HepG2 (cell line): ENCODE results near the gene VPREB3. TPM values are rescaled to one million over a fixed set of nuclear protein-coding genes. Genes with fewer than 3 reads are reported as not detected.
A peak's percentile ranks its signal among the peaks of the same experiment; 100 is the strongest.

Source experiments
- ARHGAP35 ChIP-seq: sonication (generic); formaldehyde crosslinking; IDR thresholded peaks from 2 replicates; pipeline ENCODE4 v1.9.0; 2022; ENCODE audit warnings: mild to moderate bottlenecking, inconsistent platforms, moderate library complexity, missing genetic modification reagents, borderline replicate concordance
- ATM ChIP-seq: fragments of 450-650 bp; IDR thresholded peaks from 2 replicates; pipeline ENCODE4 v1.7.1; 2017; ENCODE audit warnings: mild to moderate bottlenecking, borderline replicate concordance
- CHCHD3 ChIP-seq: sonication (generic); formaldehyde crosslinking; IDR thresholded peaks from 2 replicates; pipeline ENCODE4 v1.8.0; 2022; ENCODE audit warnings: mild to moderate bottlenecking, missing genetic modification reagents, moderate library complexity
- ETV6 ChIP-seq: sonication (generic); formaldehyde crosslinking; conservative IDR thresholded peaks from 2 replicates; pipeline ENCODE4 v1.4.0; 2020; ENCODE audit warnings: missing genetic modification reagents
- FOSL2 ChIP-seq: sonication (generic); formaldehyde crosslinking; IDR thresholded peaks from 2 replicates; pipeline ENCODE4 v1.4.0; 2020; ENCODE audit warnings: missing genetic modification reagents
- FOXP1 ChIP-seq, 2 experiments: fragments of 450-650 bp in 1 of 2; IDR thresholded peaks; 2 replicates each; pipeline ENCODE4 v1.6.1; 2017 to 2018; ENCODE audit warnings: antibody characterized with exemption in 1 of 2
- GRHL1 ChIP-seq: sonication (generic); formaldehyde crosslinking; conservative IDR thresholded peaks from 2 replicates; pipeline ENCODE4 v1.8.0; 2022; ENCODE audit warnings: missing genetic modification reagents
- HNRNPUL1 ChIP-seq: fragments of 200-400 bp; formaldehyde crosslinking; IDR thresholded peaks from 2 replicates; pipeline ENCODE4 v1.6.1; 2017; ENCODE audit warnings: low read depth, mild to moderate bottlenecking, low read length, moderate library complexity
- KAT8 ChIP-seq: IDR thresholded peaks from 2 replicates; pipeline ENCODE4 v1.6.1; 2016; ENCODE audit warnings: missing genetic modification reagents, missing compliant biosample characterization
- KLF11 ChIP-seq: IDR thresholded peaks from 2 replicates; pipeline ENCODE4 v1.6.1; 2016; ENCODE audit warnings: missing compliant biosample characterization
- MAFK ChIP-seq, 2 experiments: IDR thresholded peaks in 1 of 2; conservative IDR thresholded peaks in 1 of 2; 2 replicates each; pipeline ENCODE4 v1.6.1; 2011; ENCODE audit warnings: improper control_type of control experiment in 2 of 2, low read length in 2 of 2
- MATR3 ChIP-seq: sonication (generic); formaldehyde crosslinking; IDR thresholded peaks from 2 replicates; pipeline ENCODE4 v1.4.0; 2020; ENCODE audit warnings: missing genetic modification reagents
- MYC ChIP-seq: sonication (generic); formaldehyde crosslinking; IDR thresholded peaks from 2 replicates; pipeline ENCODE4 v1.9.0; 2021; ENCODE audit warnings: missing genetic modification reagents, borderline replicate concordance
- NR2C2 ChIP-seq: sonication (generic); formaldehyde crosslinking; IDR thresholded peaks from 2 replicates; pipeline ENCODE4 v1.4.0; 2020; ENCODE audit warnings: missing genetic modification reagents, mild to moderate bottlenecking, moderate library complexity, borderline replicate concordance
- NR3C1 ChIP-seq: sonication (generic); formaldehyde crosslinking; IDR thresholded peaks from 2 replicates; pipeline ENCODE4 v1.4.0; 2020; ENCODE audit warnings: missing genetic modification reagents
- PAWR ChIP-seq: sonication (generic); formaldehyde crosslinking; IDR thresholded peaks from 2 replicates; pipeline ENCODE4 v1.4.0; 2020; ENCODE audit warnings: missing genetic modification reagents, mild to moderate bottlenecking, borderline replicate concordance
- PITX1 ChIP-seq: sonication (generic); formaldehyde crosslinking; IDR thresholded peaks from 2 replicates; pipeline ENCODE4 v1.5.1; 2020; ENCODE audit warnings: mild to moderate bottlenecking, missing genetic modification reagents
- SIN3A ChIP-seq: IDR thresholded peaks from 2 replicates; pipeline ENCODE4 v1.6.1; 2011; ENCODE audit warnings: low read depth, mild to moderate bottlenecking, control low read depth, low read length, borderline replicate concordance
- SNAPC5 ChIP-seq: sonication (generic); formaldehyde crosslinking; IDR thresholded peaks from 2 replicates; pipeline ENCODE4 v1.8.1; 2023; ENCODE audit warnings: mild to moderate bottlenecking, missing genetic modification reagents, borderline replicate concordance
- U2AF1 ChIP-seq: fragments of 200-400 bp; formaldehyde crosslinking; optimal IDR thresholded peaks from 2 replicates; pipeline ENCODE3; 2017; ENCODE audit warnings: mild to moderate bottlenecking, low read depth, low read length
- ZFX ChIP-seq: sonication (generic); formaldehyde crosslinking; IDR thresholded peaks from 2 replicates; pipeline ENCODE4 v1.4.0; 2020; ENCODE audit warnings: mild to moderate bottlenecking, low read depth, missing genetic modification reagents, moderate library complexity
- ZFY ChIP-seq: sonication (generic); formaldehyde crosslinking; IDR thresholded peaks from 2 replicates; pipeline ENCODE4 v1.4.0; 2020; ENCODE audit warnings: missing genetic modification reagents
- ZMYM4 ChIP-seq: sonication (generic); formaldehyde crosslinking; IDR thresholded peaks from 2 replicates; pipeline ENCODE4 v1.8.1; 2023; ENCODE audit warnings: mild to moderate bottlenecking, missing genetic modification reagents
- ZNF343 ChIP-seq: sonication (generic); formaldehyde crosslinking; IDR thresholded peaks from 2 replicates; pipeline ENCODE4 v1.4.0; 2020; ENCODE audit warnings: mild to moderate bottlenecking, missing genetic modification reagents
- ZNF530 ChIP-seq: sonication (generic); formaldehyde crosslinking; IDR thresholded peaks from 2 replicates; pipeline ENCODE4 v1.5.0; 2020; ENCODE audit warnings: low read depth, mild to moderate bottlenecking, missing genetic modification reagents
- ZNF670 ChIP-seq: sonication (generic); formaldehyde crosslinking; IDR thresholded peaks from 2 replicates; pipeline ENCODE4 v1.8.0; 2022; ENCODE audit warnings: mild to moderate bottlenecking, missing genetic modification reagents, borderline replicate concordance
- polyA plus RNA-seq, 8 experiments: library from polyadenylated mRNA; depleted of rRNA in 3 of 8; stranded (reverse) in 7 of 8; unstranded in 1 of 8; fragments of >200 nt; fragmentation: Illumina TruSeq in 4 of 8; extraction: Trizol in 4 of 8; gene quantifications; 2 replicates each; pipeline versions ENCODE4 v1.2.1 to v1.2.3, GENCODE V29; 2011 to 2016; ENCODE audit warnings: low read depth in 4 of 8, missing spikeins in 1 of 8, mixed read lengths in 1 of 8; ENCODE audit not compliant: insufficient read depth in 1 of 8
- total RNA-seq, 5 experiments: library from RNA; depleted of rRNA; stranded (reverse); fragments of >200 nt; fragmentation: Illumina TruSeq; extraction: Trizol; gene quantifications; 2 replicates each; pipeline ENCODE4 v1.2.3, GENCODE V29; 2016; ENCODE audit warnings: low read depth in 1 of 5
- TF ChIP-seq, protein P1 (sequence below): sonication (generic); formaldehyde crosslinking; IDR thresholded peaks from 2 replicates; pipeline ENCODE4 v1.5.0; 2020; ENCODE audit warnings: missing genetic modification reagents
- TF ChIP-seq, protein P2 (sequence below): sonication (generic); formaldehyde crosslinking; IDR thresholded peaks from 2 replicates; pipeline ENCODE4 v1.4.0; 2020; ENCODE audit warnings: missing genetic modification reagents

VPREB3 gene
- total and polyA plus RNA-seq, 2 of the 13 experiments (the other 11 are each of a cell fraction or from before 2014, with no cell fraction given): 0.22 TPM; not detected in 1

GRCh38 chr22:23783265-23784150, 29.3 kb upstream of the VPREB3 start (continued):
- TF ChIP-seq PITX1 (no peak; the same call in 1 of the 2 replicates), ZFY (no peak), ZMYM4 (CRISPR knock-in tag) (no peak), SNAPC5 (CRISPR knock-in tag) (no peak), ZNF530 (CRISPR knock-in tag) (no peak), U2AF1 (no peak), CHCHD3 (no peak), GRHL1 (CRISPR knock-in tag) (no peak), ATM (no peak), KLF11 (CRISPR knock-in tag) (no peak), PAWR (CRISPR knock-in tag) (no peak), FOXP1 (IDR thresholded peaks at IDR 0.05) (no peak), FOXP1 (CRISPR knock-in tag; IDR thresholded peaks at IDR 0.05) (no peak), MAFK (conservative IDR thresholded peaks at IDR 0.05 in 1 of 2, IDR thresholded peaks at IDR 0.05 in 1 of 2; ENCODE audit: low read length in 2 of 2) (no peak), NR2C2 (CRISPR knock-in tag) (no peak), KAT8 (no peak), ZFX (CRISPR knock-in tag) (no peak), MATR3 (CRISPR knock-in tag) (no peak), FOSL2 (CRISPR knock-in tag) (0 out of 2 replicates have a peak, but pooled peaks have one; percentile 2), MYC (CRISPR knock-in tag) (no peak), SIN3A (0 out of 2 replicates have a peak, but pooled peaks have one; percentile 1), NR3C1 (no peak), ARHGAP35 (no peak), ZNF343 (CRISPR knock-in tag) (no peak), ZNF670 (CRISPR knock-in tag) (0 out of 2 replicates have a peak, but pooled peaks have one; percentile 30), HNRNPUL1 (no peak), ETV6 (CRISPR knock-in tag) (no peak)
- TF ChIP-seq, protein P1, sequence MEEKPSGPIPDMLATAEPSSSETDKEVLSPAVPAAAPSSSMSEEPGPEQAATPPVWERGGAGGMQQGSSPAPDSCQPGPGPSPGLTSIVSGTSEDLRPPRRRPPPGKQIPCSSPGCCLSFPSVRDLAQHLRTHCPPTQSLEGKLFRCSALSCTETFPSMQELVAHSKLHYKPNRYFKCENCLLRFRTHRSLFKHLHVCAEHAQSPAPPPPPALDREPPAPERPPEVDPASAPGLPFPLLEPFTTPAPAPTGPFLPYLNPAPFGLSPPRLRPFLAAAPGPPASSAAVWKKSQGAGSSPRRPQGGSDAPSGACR (CRISPR knock-in tag): no peak
- TF ChIP-seq, protein P2, sequence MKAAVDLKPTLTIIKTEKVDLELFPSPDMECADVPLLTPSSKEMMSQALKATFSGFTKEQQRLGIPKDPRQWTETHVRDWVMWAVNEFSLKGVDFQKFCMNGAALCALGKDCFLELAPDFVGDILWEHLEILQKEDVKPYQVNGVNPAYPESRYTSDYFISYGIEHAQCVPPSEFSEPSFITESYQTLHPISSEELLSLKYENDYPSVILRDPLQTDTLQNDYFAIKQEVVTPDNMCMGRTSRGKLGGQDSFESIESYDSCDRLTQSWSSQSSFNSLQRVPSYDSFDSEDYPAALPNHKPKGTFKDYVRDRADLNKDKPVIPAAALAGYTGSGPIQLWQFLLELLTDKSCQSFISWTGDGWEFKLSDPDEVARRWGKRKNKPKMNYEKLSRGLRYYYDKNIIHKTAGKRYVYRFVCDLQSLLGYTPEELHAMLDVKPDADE: no peak
